K562 (cell line): ENCODE measurements around the gene MBD5. TPM values are rescaled to one million over a fixed set of nuclear protein-coding genes. Genes with fewer than 3 reads are reported as not detected.

Experiments
- ATAC-seq: fragments of 200-7000 bp; cut with Tn5 transposase; 3 replicates; pipeline ENCODE4 v1.9.1; 2020; ENCODE audit warnings: moderate library complexity
- BruUV-seq: library from RNA; stranded (reverse); fragments of 400-500 nt; replicated peaks from 2 replicates; lab custom pipeline; 2021; lab: Mats Ljungman, UMichigan
- CTCF ChIA-PET: fragments of 300-600 bp; formaldehyde crosslinking; extraction: SDS; loops from one replicate; lab custom pipeline; 2021; ENCODE audit warnings: low intra/inter-chr PET ratio; lab: Yijun Ruan, JAX
- POLR2A ChIA-PET: fragments of 300-600, 350-650 bp; sonication (Branson Sonifier 250); formaldehyde crosslinking; extraction: SDS; loops from one replicate; lab custom pipeline; 2021; ENCODE audit warnings: antibody characterized with exemption, inconsistent platforms; lab: Yijun Ruan, JAX
- DNase-seq, 4 experiments: peaks; one replicate each; pipeline versions ENCODE4 v3.0.0 to v3.0.0-alpha.2; 2011 to 2018; ENCODE audit warnings: low spot score in 3 of 4, mixed read lengths in 3 of 4; ENCODE audit errors: extremely low read depth in 1 of 4
- FAIRE-seq: peaks from 2 replicates; lab custom pipeline; 2011; peaks lifted over from hg19 to GRCh38; lab: Jason Lieb, UNC
- H2AFZ ChIP-seq: 2 replicates; pipeline ENCODE4 v1.6.0; 2011; ENCODE audit warnings: low read depth, low read length, control low read depth, inconsistent platforms
- H3K27ac ChIP-seq: fragments of 200-600 bp; 3 replicates; pipeline ENCODE4 v1.8.0; 2011; ENCODE audit warnings: low read depth, mild to moderate bottlenecking, control low read depth, inconsistent platforms, low read length, moderate library complexity, mixed read lengths; ENCODE audit errors: extremely low read depth
- H3K27me3 ChIP-seq, 2 experiments: fragments of 300-600 bp in 1 of 2; 2 replicates in 1 of 2; 3 replicates in 1 of 2; pipeline versions ENCODE4 v1.6.0 to v1.8.0; 2011; ENCODE audit warnings: inconsistent platforms in 2 of 2, low read length in 2 of 2, mild to moderate bottlenecking in 1 of 2, mixed read lengths in 1 of 2, moderate library complexity in 1 of 2; ENCODE audit not compliant: control insufficient read depth in 2 of 2, insufficient read depth in 2 of 2
- H3K36me3 ChIP-seq: fragments of 300-600 bp; 3 replicates; pipeline ENCODE4 v1.8.0; 2011; ENCODE audit warnings: mild to moderate bottlenecking, low read length, inconsistent platforms; ENCODE audit not compliant: control insufficient read depth, insufficient read depth
- H3K4me1 ChIP-seq, 2 experiments: fragments of 200-600 bp in 1 of 2; replicated peaks in 1 of 2; 2 replicates in 1 of 2; 3 replicates in 1 of 2; pipeline versions ENCODE4 v1.5.1 to v1.8.0; 2011; ENCODE audit warnings: inconsistent platforms in 2 of 2, low read length in 2 of 2, mild to moderate bottlenecking in 1 of 2, mixed read lengths in 1 of 2, moderate library complexity in 1 of 2; ENCODE audit not compliant: control insufficient read depth in 2 of 2, insufficient read depth in 2 of 2
- H3K4me2 ChIP-seq: 2 replicates; pipeline ENCODE4 v1.6.1; 2011; ENCODE audit warnings: low read length, control low read depth, inconsistent platforms, mixed read lengths; ENCODE audit not compliant: insufficient read depth
- H3K4me3 ChIP-seq: fragments of 200-600 bp; sonication (generic), shearing (Covaris generic); 2 replicates; pipeline ENCODE4 v1.5.1; 2016; ENCODE audit warnings: control low read depth, inconsistent platforms
- H3K79me2 ChIP-seq: fragments of 200-600 bp; 3 replicates; pipeline ENCODE4 v1.8.0; 2011; ENCODE audit warnings: low read length, inconsistent platforms; ENCODE audit not compliant: control insufficient read depth, insufficient read depth
- H3K9ac ChIP-seq, 2 experiments: 2 replicates each; pipeline versions ENCODE4 v1.6.0 to v1.6.1; 2011; ENCODE audit warnings: low read depth in 2 of 2, low read length in 2 of 2, control low read depth in 1 of 2, inconsistent platforms in 1 of 2, mild to moderate bottlenecking in 1 of 2, mixed read lengths in 1 of 2; ENCODE audit not compliant: insufficient read depth in 1 of 2
- H3K9me1 ChIP-seq: one replicate; pipeline ENCODE4 v1.6.0; 2011; ENCODE audit warnings: inconsistent platforms, mild to moderate bottlenecking, low read length, moderate library complexity; ENCODE audit not compliant: control insufficient read depth, insufficient read depth
- H3K9me3 ChIP-seq: replicated peaks from 2 replicates; pipeline ENCODE4 v1.5.1; 2011; ENCODE audit warnings: low read depth, low read length, inconsistent platforms; ENCODE audit not compliant: control insufficient read depth, insufficient read depth
- H4K20me1 ChIP-seq: replicated peaks from 2 replicates; pipeline ENCODE4 v1.6.1; 2011; ENCODE audit warnings: low read length, inconsistent platforms, mixed read lengths; ENCODE audit not compliant: control insufficient read depth, insufficient read depth
- ATF4 ChIP-seq: fragments of 450-650 bp; formaldehyde crosslinking; IDR thresholded peaks from 2 replicates; pipeline ENCODE4 v1.4.0; 2022; ENCODE audit warnings: mild to moderate bottlenecking, moderate library complexity
- BCL6 ChIP-seq: fragments of 250-450 bp; sonication (Bioruptor Pico); IDR thresholded peaks from 2 replicates; pipeline ENCODE4 v1.4.0; 2020
- BDP1 ChIP-seq: IDR thresholded peaks from 3 replicates; pipeline ENCODE4 v1.6.1; 2011; ENCODE audit not compliant: insufficient read length, insufficient read depth
- ESRRA ChIP-seq: fragments of 450-650 bp; IDR thresholded peaks from 2 replicates; pipeline ENCODE4 v1.6.1; 2014; ENCODE audit warnings: low read depth, mild to moderate bottlenecking, moderate library complexity, borderline replicate concordance
- HINFP ChIP-seq: fragments of 450-650 bp; conservative IDR thresholded peaks from 2 replicates; pipeline ENCODE4 v1.6.1; 2016; ENCODE audit warnings: missing genetic modification characterization, low read depth, mild to moderate bottlenecking, control low read depth, missing compliant biosample characterization
- MXD1 ChIP-seq: fragments of 250-450 bp; sonication (Bioruptor Pico); IDR thresholded peaks from 2 replicates; pipeline ENCODE4 v1.8.0; 2021; ENCODE audit warnings: borderline replicate concordance, mild to moderate bottlenecking, moderate library complexity; ENCODE audit not compliant: poor library complexity, severe bottlenecking
- MXI1 ChIP-seq: IDR thresholded peaks from 2 replicates; pipeline ENCODE4 v1.6.1; 2011; ENCODE audit warnings: low read depth, mild to moderate bottlenecking, improper control_type of control experiment, low read length
- NFRKB ChIP-seq: fragments of 450-650 bp; IDR thresholded peaks from 2 replicates; pipeline ENCODE4 v1.6.1; 2016; ENCODE audit warnings: low read depth
- PML ChIP-seq: IDR thresholded peaks from 2 replicates; pipeline ENCODE4 v1.6.1; 2012; ENCODE audit warnings: low read length, inconsistent platforms
- POU5F1 ChIP-seq: fragments of 150-350 bp; IDR thresholded peaks from 2 replicates; pipeline ENCODE4 v1.6.1; 2014; ENCODE audit warnings: borderline replicate concordance, low read length, low read depth, mild to moderate bottlenecking; ENCODE audit not compliant: partially characterized antibody
- ZC3H11A ChIP-seq: IDR thresholded peaks from 2 replicates; pipeline ENCODE4 v1.6.1; 2012; ENCODE audit warnings: low read depth, low read length, improper control_type of control experiment
- ZFP91 ChIP-seq: sonication (generic); formaldehyde crosslinking; IDR thresholded peaks from 2 replicates; pipeline ENCODE4 v1.8.0; 2022; ENCODE audit warnings: mild to moderate bottlenecking, missing genetic modification reagents
- ZNF644 ChIP-seq: fragments of 200-800 bp; sonication (Bioruptor generic); IDR thresholded peaks from 2 replicates; pipeline ENCODE4 v1.6.1; 2016; ENCODE audit warnings: low read depth, missing genetic modification characterization, missing compliant biosample characterization
- WGBS: fragments of 100-300 bp; shearing (Covaris generic); methylation state at CpG from one replicate; pipeline ENCODE4 v1.1.6; 2016; ENCODE audit warnings: low coverage, mixed read lengths; ENCODE audit not compliant: insufficient coverage; ENCODE audit errors: missing lambda C conversion rate; 5-methylcytosine and 5-hydroxymethylcytosine counted together
- in situ Hi-C: fragments of 300-500 bp; cut with MboI; formaldehyde crosslinking; loops from 4 replicates; pipeline ENCODE4 v1.15.0; 2018; ENCODE audit warnings: inconsistent platforms, mixed read lengths
- intact Hi-C: fragments of 100-400 bp; cut with micrococcal nuclease; formaldehyde crosslinking; loops from 2 replicates; pipeline ENCODE4 v1.14.2; 2022
- polyA plus RNA-seq, 8 experiments: library from polyadenylated mRNA; depleted of rRNA in 4 of 8; stranded (reverse) in 5 of 8; unstranded in 3 of 8; fragments of >200 nt; fragmentation: Nextera tagmentation in 2 of 8; fragmentation: Illumina TruSeq in 1 of 8; extraction: Ambion mirVana in 2 of 8; extraction: Trizol in 1 of 8; gene quantifications; 2 replicates each; pipeline versions ENCODE4 v1.2.1 to v1.2.3, GENCODE V29; 2011 to 2014; ENCODE audit warnings: inconsistent platforms in 1 of 8, missing spikeins in 1 of 8
- total RNA-seq, 7 experiments: library from RNA; depleted of rRNA in 6 of 7; stranded (reverse); fragments of >200 nt in 6 of 7; fragmentation: Illumina TruSeq in 2 of 7; extraction: Trizol in 2 of 7; gene quantifications; 2 replicates each; pipeline versions ENCODE4 v1.2.1 to v1.2.3, GENCODE V29; 2011 to 2021; ENCODE audit warnings: low replicate concordance in 1 of 7
- TF ChIP-seq, protein P1 (sequence below): fragments of 450-650 bp; IDR thresholded peaks from 2 replicates; pipeline ENCODE4 v1.6.1; 2016; ENCODE audit warnings: mild to moderate bottlenecking
- TF ChIP-seq, protein P2 (sequence below): sonication (generic); formaldehyde crosslinking; IDR thresholded peaks from 2 replicates; pipeline ENCODE4 v1.8.0; 2022; ENCODE audit warnings: mild to moderate bottlenecking, low read depth, missing genetic modification reagents

MBD5 gene
- total and polyA plus RNA-seq, 9 of the 15 experiments (the other 6 are each of a cell fraction or from before 2014, with no cell fraction given), result 3.4 to 14.5 (median 9.0) TPM

DNA sequence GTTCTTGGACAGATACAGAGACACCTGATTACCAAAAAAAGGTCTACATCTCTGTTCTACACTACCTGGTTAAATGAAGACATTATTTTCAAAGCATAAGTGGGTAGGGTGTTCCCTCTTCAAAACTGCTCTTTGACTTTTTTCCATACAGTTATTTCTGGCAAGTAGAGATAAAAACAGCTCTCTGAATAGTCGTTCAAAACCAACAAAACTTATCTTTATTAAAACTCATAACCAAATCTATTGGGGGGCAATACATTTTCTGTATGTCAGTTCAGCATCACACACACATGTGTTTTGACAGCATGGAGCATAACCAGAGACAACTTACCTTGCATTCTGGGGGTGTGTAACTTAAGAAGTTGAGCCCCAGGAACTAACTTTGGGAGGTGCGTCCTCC, 474.7 kb downstream of the MBD5 start:
- DNase-seq (no peak), ATAC-seq (no peak; the same call in 2 of the 3 replicates), FAIRE-seq (no peak)
- Histone ChIP-seq H3K27ac (no peak overlapping the region), H3K4me3 (no peak overlapping the region), H4K20me1 (no peaks in the 10 kb centered on the region), H3K9me1 (no peaks in the 10 kb centered on the region), H3K4me1 (no peaks in the 10 kb centered on the region; a peak in 1 of 5 replicates), H2AFZ (no peak overlapping the region), H3K9ac (no peak overlapping the region), H3K9me3 (no peaks in the 10 kb centered on the region), H3K79me2 (no peaks in the 10 kb centered on the region), H3K36me3 (no peaks in the 10 kb centered on the region), H3K27me3 (no peaks in the 10 kb centered on the region), H3K4me2 (no peak overlapping the region)
- intact Hi-C loops, result no loop called here
- CTCF ChIA-PET, result no interaction called here
- in situ Hi-C loops, result no loop called here
- POLR2A ChIA-PET, result no interaction called here
- BruUV-seq, result no TSS peak
- WGBS, result 6% methylated on average over 2 of the region's 2 CpGs
- TF ChIP-seq, protein P1, sequence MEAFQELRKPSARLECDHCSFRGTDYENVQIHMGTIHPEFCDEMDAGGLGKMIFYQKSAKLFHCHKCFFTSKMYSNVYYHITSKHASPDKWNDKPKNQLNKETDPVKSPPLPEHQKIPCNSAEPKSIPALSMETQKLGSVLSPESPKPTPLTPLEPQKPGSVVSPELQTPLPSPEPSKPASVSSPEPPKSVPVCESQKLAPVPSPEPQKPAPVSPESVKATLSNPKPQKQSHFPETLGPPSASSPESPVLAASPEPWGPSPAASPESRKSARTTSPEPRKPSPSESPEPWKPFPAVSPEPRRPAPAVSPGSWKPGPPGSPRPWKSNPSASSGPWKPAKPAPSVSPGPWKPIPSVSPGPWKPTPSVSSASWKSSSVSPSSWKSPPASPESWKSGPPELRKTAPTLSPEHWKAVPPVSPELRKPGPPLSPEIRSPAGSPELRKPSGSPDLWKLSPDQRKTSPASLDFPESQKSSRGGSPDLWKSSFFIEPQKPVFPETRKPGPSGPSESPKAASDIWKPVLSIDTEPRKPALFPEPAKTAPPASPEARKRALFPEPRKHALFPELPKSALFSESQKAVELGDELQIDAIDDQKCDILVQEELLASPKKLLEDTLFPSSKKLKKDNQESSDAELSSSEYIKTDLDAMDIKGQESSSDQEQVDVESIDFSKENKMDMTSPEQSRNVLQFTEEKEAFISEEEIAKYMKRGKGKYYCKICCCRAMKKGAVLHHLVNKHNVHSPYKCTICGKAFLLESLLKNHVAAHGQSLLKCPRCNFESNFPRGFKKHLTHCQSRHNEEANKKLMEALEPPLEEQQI, result no peak
- TF ChIP-seq ZFP91, result no peak
- TF ChIP-seq ESRRA, result no peak
- TF ChIP-seq MXI1, result no peak
- TF ChIP-seq ZNF644, result no peak
- no peak for TF ChIP-seq BDP1
- no peak for TF ChIP-seq HINFP
- TF ChIP-seq, protein P2, sequence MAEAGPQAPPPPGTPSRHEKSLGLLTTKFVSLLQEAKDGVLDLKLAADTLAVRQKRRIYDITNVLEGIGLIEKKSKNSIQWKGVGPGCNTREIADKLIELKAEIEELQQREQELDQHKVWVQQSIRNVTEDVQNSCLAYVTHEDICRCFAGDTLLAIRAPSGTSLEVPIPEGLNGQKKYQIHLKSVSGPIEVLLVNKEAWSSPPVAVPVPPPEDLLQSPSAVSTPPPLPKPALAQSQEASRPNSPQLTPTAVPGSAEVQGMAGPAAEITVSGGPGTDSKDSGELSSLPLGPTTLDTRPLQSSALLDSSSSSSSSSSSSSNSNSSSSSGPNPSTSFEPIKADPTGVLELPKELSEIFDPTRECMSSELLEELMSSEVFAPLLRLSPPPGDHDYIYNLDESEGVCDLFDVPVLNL (CRISPR knock-in tag), result no peak
- TF ChIP-seq MXD1 (CRISPR knock-in tag), result no peak
- TF ChIP-seq ZC3H11A, result no peak
- TF ChIP-seq ATF4 (CRISPR knock-in tag), result no peak
- TF ChIP-seq PML, result no peak
- TF ChIP-seq NFRKB, result no peak
- TF ChIP-seq POU5F1, result no peak
- no peak for TF ChIP-seq BCL6 (CRISPR knock-in tag)
